Embryonic facial prominence (tissue), 1 donor: ENCODE data around the gene GRID1.

ENCODE experiments used
- DNase-seq: peaks from one replicate; pipeline ENCODE4 v3.0.0-alpha.2; 2016; ENCODE audit errors: extremely low spot score

Gene GRID1

GRCh38 chr10:86230557-86231180, 135.9 kb downstream of the GRID1 start:
- no peak for DNase-seq

- no peak for DNase-seq
These were observed 136.6 kb downstream of the GRID1 start for GRCh38 chr10:86229811-86230556.

GRCh38 chr10:86229376-86229775, 137.2 kb downstream of the GRID1 start:
- no peak for DNase-seq

GRCh38 chr10:86227501-86228258, 138.9 kb downstream of the GRID1 start:
- DNase-seq: no peak

GRCh38 chr10:86226781-86227201, 139.8 kb downstream of the GRID1 start:
- DNase-seq: no peak

- no peak for DNase-seq
These were observed 140.6 kb downstream of the GRID1 start for GRCh38 chr10:86226016-86226415.

GRCh38 chr10:86225103-86225782, 141.4 kb downstream of the GRID1 start:
- DNase-seq: no peak

GRCh38 chr10:86224354-86225102, 142.1 kb downstream of the GRID1 start:
- DNase-seq: no peak

- DNase-seq: no peak
These were observed 143.3 kb downstream of the GRID1 start for GRCh38 chr10:86223256-86223655.

- no peak for DNase-seq
These were observed 143.9 kb downstream of the GRID1 start for GRCh38 chr10:86222687-86223086.

GRCh38 chr10:86222336-86222650, 144.3 kb downstream of the GRID1 start:
- no peak for DNase-seq

- no peak for DNase-seq
These were observed 144.9 kb downstream of the GRID1 start for GRCh38 chr10:86221442-86222335.

GRCh38 chr10:86220626-86221025, 146.0 kb downstream of the GRID1 start:
- no peak for DNase-seq

- DNase-seq: no peak
These were observed 147.3 kb downstream of the GRID1 start for GRCh38 chr10:86219271-86219670.

- DNase-seq: no peak
These were observed 147.8 kb downstream of the GRID1 start for GRCh38 chr10:86218842-86219241.

GRCh38 chr10:86218160-86218559, 148.4 kb downstream of the GRID1 start:
- DNase-seq: no peak

- DNase-seq: no peak
These were observed 149.1 kb downstream of the GRID1 start for GRCh38 chr10:86217371-86218080.

- DNase-seq: no peak
These were observed 149.7 kb downstream of the GRID1 start for GRCh38 chr10:86216886-86217285.

- DNase-seq: no peak
These were observed 150.9 kb downstream of the GRID1 start for GRCh38 chr10:86215712-86216111.

- DNase-seq: no peak
These were observed 151.5 kb downstream of the GRID1 start for GRCh38 chr10:86215046-86215445.
